GM12873 (cell line): ENCODE measurements around the gene CDC73.

ENCODE experiments used
- CTCF ChIP-seq: IDR thresholded peaks from 2 replicates; pipeline ENCODE4 v1.5.1; 2012; ENCODE audit warnings: low read depth, mild to moderate bottlenecking, moderate library complexity, low read length, control low read depth; ENCODE audit not compliant: insufficient read depth; ENCODE audit errors: missing control alignments

Gene CDC73

GRCh38 chr1:193190096-193190744, 68.4 kb downstream of the CDC73 start:
- peak; percentile 19 for TF ChIP-seq CTCF

GRCh38 chr1:193192586-193192985, 70.8 kb downstream of the CDC73 start:
- no peak for TF ChIP-seq CTCF

DNA sequence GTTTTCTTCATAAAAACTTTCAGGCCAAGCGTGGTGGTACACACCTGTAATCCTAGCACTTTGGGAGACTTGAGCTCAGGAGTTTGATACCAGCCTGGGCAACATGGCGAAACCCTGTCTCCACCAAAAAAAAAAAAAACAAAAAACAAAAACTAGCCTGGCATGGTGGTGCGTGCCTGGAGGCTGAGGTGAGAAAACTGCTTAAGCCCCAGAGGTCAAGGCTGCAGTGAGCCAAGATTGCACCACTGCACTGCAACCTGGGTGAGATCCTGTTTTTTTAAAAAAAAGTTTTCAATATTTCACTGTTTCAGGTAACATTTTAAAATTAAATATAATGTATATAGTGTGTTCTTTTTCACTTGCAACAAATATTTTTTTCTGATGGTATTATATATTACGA, 78.1 kb downstream of the CDC73 start:
- TF ChIP-seq CTCF, result no peak

DNA sequence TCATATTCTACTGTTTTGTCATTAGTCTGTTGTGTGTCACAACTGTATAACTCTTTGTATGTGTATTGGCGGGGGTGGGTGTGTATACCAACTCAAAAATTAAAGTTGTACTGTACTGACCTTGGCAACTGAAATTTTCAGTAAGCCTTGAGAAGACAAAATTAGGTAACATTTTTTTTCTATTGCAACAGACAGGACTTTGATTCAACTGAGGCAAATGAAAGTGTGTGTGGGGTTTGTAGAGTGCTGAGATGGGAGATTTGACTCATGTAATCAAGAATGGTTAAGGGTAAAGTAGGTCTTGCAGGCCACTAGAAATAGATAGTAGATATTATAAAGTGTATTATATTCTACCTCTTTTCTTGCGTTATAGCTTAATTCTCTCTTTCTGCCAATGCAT, 79.2 kb downstream of the CDC73 start:
- no peak for TF ChIP-seq CTCF

GRCh38 chr1:193210996-193211395, 89.2 kb downstream of the CDC73 start:
- TF ChIP-seq CTCF, result no peak

- TF ChIP-seq CTCF, result no peak
These were observed 89.7 kb downstream of the CDC73 start for GRCh38 chr1:193211539-193211938.

GRCh38 chr1:193212637-193213036, 90.8 kb downstream of the CDC73 start:
- TF ChIP-seq CTCF, result no peak
